Breast epithelium (tissue), 4 donors: ENCODE results near the gene ZNF423. TPM values are rescaled to one million over a fixed set of nuclear protein-coding genes. Genes with fewer than 3 reads are reported as not detected.

Experiments used
- DNase-seq, 2 donors: peaks; one replicate each; pipeline ENCODE4 v3.0.0-alpha.2; 2019; ENCODE audit warnings: low spot score in 2 of 2
- H3K27ac ChIP-seq, 2 donors: fragments of 200-600 bp; sonication (generic) in 1 of 2; one replicate each; pipeline ENCODE4 v1.5.1; 2016 to 2019; ENCODE audit warnings: mild to moderate bottlenecking in 1 of 2
- H3K27me3 ChIP-seq, 2 donors: fragments of 200-600 bp; sonication (generic) in 1 of 2; one replicate each; pipeline versions ENCODE4 v1.5.1 to v1.6.0; 2017 to 2019; ENCODE audit warnings: control low read depth in 1 of 2, mild to moderate bottlenecking in 1 of 2
- H3K36me3 ChIP-seq: fragments of 200-600 bp; one replicate; pipeline ENCODE4 v1.5.1; 2019
- H3K4me1 ChIP-seq, 2 donors: fragments of 200-600 bp; sonication (generic); one replicate each; pipeline ENCODE4 v1.5.1; 2016 to 2019; ENCODE audit warnings: control low read depth in 1 of 2
- H3K4me3 ChIP-seq, 3 donors: fragments of 200-600 bp; sonication (generic); 1 replicate in 2 of 3; 2 replicates in 1 of 3; pipeline ENCODE4 v1.5.1; 2016 to 2019; ENCODE audit warnings: mild to moderate bottlenecking in 3 of 3, moderate library complexity in 2 of 3
- H3K9me3 ChIP-seq, 2 donors: fragments of 200-600 bp; sonication (generic) in 1 of 2; one replicate each; pipeline ENCODE4 v1.5.1; 2016 to 2019; ENCODE audit warnings: control low read depth in 1 of 2
- POLR2A ChIP-seq: fragments of 450-650 bp; IDR thresholded peaks from one replicate; pipeline ENCODE4 v1.6.1; 2016; ENCODE audit warnings: antibody characterized with exemption, mild to moderate bottlenecking, moderate library complexity
- POLR2AphosphoS5 ChIP-seq, 3 donors: sonication (generic); formaldehyde crosslinking; IDR thresholded peaks; one replicate each; pipeline ENCODE4 v1.6.1; 2017; ENCODE audit warnings: antibody characterized with exemption in 3 of 3
- intact Hi-C: fragments of 100-400 bp; cut with DNase I; formaldehyde crosslinking; loops from one replicate; pipeline ENCODE4 v1.15.1; 2023; ENCODE audit warnings: low total_unique reads
- total RNA-seq, 3 donors: library from RNA; depleted of rRNA; stranded (reverse); fragments of >200 nt; gene quantifications; one replicate each; pipeline ENCODE4 v1.1.0, GENCODE V29; 2016
- TF ChIP-seq, protein P1 (sequence below), 3 donors: fragments of 450-650 bp; IDR thresholded peaks; one replicate each; pipeline ENCODE4 v1.5.1; 2016 to 2017; ENCODE audit warnings: antibody characterized with exemption in 3 of 3, mild to moderate bottlenecking in 3 of 3, moderate library complexity in 3 of 3

The ZNF423 gene
- total RNA-seq, 3 donors from 2014 or later = 4.7 to 8.0 (median 5.9) TPM

GRCh38 chr16:49781401-49781800 lies 74.5 kb downstream of the ZNF423 start:
- intact Hi-C loops = no loop called here
- Histone ChIP-seq H3K4me1 (no peaks in the 10 kb centered on the region), H3K4me3 (no peak overlapping the region), H3K36me3 (no peaks in the 10 kb centered on the region), H3K9me3 (no peaks in the 10 kb centered on the region), H3K27ac (no peak overlapping the region), H3K27me3 (no peaks in the 10 kb centered on the region)
- no peak for DNase-seq
- TF ChIP-seq, protein P1, sequence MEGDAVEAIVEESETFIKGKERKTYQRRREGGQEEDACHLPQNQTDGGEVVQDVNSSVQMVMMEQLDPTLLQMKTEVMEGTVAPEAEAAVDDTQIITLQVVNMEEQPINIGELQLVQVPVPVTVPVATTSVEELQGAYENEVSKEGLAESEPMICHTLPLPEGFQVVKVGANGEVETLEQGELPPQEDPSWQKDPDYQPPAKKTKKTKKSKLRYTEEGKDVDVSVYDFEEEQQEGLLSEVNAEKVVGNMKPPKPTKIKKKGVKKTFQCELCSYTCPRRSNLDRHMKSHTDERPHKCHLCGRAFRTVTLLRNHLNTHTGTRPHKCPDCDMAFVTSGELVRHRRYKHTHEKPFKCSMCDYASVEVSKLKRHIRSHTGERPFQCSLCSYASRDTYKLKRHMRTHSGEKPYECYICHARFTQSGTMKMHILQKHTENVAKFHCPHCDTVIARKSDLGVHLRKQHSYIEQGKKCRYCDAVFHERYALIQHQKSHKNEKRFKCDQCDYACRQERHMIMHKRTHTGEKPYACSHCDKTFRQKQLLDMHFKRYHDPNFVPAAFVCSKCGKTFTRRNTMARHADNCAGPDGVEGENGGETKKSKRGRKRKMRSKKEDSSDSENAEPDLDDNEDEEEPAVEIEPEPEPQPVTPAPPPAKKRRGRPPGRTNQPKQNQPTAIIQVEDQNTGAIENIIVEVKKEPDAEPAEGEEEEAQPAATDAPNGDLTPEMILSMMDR (IDR thresholded peaks at IDR 0.05) = no peak
- TF ChIP-seq POLR2A (no peak), POLR2AphosphoS5 (IDR thresholded peaks at IDR 0.05) (no peak)

GRCh38 chr16:49780433-49780832 lies 75.5 kb downstream of the ZNF423 start:
- no peaks in the 10 kb centered on the region for H3K4me1 ChIP-seq
- H3K27ac ChIP-seq = no peak overlapping the region
- intact Hi-C loops = no loop called here
- H3K4me3 ChIP-seq = no peak overlapping the region
- no peaks in the 10 kb centered on the region for H3K36me3 ChIP-seq
- DNase-seq = no peak
- H3K27me3 ChIP-seq = no peaks in the 10 kb centered on the region
- no peaks in the 10 kb centered on the region for H3K9me3 ChIP-seq
- TF ChIP-seq POLR2AphosphoS5 (IDR thresholded peaks at IDR 0.05) = no peak
- TF ChIP-seq, protein P1 (IDR thresholded peaks at IDR 0.05) = no peak
- no peak for TF ChIP-seq POLR2A

GRCh38 chr16:49779979-49780378 lies 75.9 kb downstream of the ZNF423 start:
- H3K36me3 ChIP-seq = no peaks in the 10 kb centered on the region
- no peak for TF ChIP-seq POLR2A
- no peak for TF ChIP-seq POLR2AphosphoS5 (IDR thresholded peaks at IDR 0.05)
- TF ChIP-seq, protein P1 (IDR thresholded peaks at IDR 0.05) = no peak
- no peaks in the 10 kb centered on the region for H3K9me3 ChIP-seq
- H3K4me1 ChIP-seq = no peaks in the 10 kb centered on the region
- intact Hi-C loops = no loop called here
- H3K27ac ChIP-seq = no peak overlapping the region
- no peak for DNase-seq
- no peaks in the 10 kb centered on the region for H3K27me3 ChIP-seq
- no peak overlapping the region for H3K4me3 ChIP-seq

- no peaks in the 10 kb centered on the region for H3K36me3 ChIP-seq
- DNase-seq = no peak
- TF ChIP-seq POLR2A (no peak), POLR2AphosphoS5 (IDR thresholded peaks at IDR 0.05) (no peak)
- TF ChIP-seq, protein P1 (IDR thresholded peaks at IDR 0.05) = no peak
- no peaks in the 10 kb centered on the region for H3K9me3 ChIP-seq
- peaks cover 0 to 4% of the 10 kb centered on the region in 2 donors for H3K4me1 ChIP-seq
- H3K27me3 ChIP-seq = no peaks in the 10 kb centered on the region
- intact Hi-C loops = no loop called here
- no peak overlapping the region for H3K27ac ChIP-seq
- no peak overlapping the region for H3K4me3 ChIP-seq
Measured at GRCh38 chr16:49778202-49778930, 77.5 kb downstream of the ZNF423 start.

DNA sequence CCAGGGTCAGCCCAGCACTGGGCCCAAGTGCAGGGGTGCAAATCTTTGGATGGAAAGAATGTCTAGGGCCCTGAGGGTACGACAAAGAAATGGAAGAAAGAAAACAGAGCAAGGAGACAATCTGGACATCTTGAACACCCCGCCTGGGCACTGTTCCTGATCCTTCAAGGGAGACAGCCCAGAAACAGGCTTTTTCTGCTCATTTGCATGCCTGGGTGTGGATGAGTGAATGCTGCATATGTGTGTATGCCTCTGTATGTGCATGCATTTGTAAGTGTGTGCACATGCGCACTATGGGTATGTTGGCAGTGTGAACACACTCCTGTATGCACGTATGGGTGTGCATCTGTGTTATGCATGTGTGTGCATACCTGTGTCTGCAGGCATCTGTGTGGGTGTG lies 79.2 kb downstream of the ZNF423 start:
- Histone ChIP-seq H3K4me3 (no peak overlapping the region), H3K27ac (no peak overlapping the region), H3K9me3 (no peaks in the 10 kb centered on the region), H3K36me3 (no peaks in the 10 kb centered on the region), H3K27me3 (no peaks in the 10 kb centered on the region), H3K4me1 (peaks cover 0 to 4% of the 10 kb centered on the region in 2 donors)
- no peak for DNase-seq
- TF ChIP-seq, protein P1 (IDR thresholded peaks at IDR 0.05) = no peak
- TF ChIP-seq POLR2AphosphoS5 (IDR thresholded peaks at IDR 0.05) = no peak
- TF ChIP-seq POLR2A = no peak
- intact Hi-C loops = no loop called here
